ENCODE measurements around the gene TTC21A. TPM values are rescaled to one million over a fixed set of nuclear protein-coding genes. Genes with fewer than 3 reads are reported as not detected.
"Not testable (repeated sequence)": the region's sequence is repeated elsewhere in the genome, so short reads cannot be mapped to it uniquely, and the experiment has no call there.

Gene TTC21A
- total RNA-seq, 1 experiment from 2014 or later, result 0.40 TPM

DNA sequence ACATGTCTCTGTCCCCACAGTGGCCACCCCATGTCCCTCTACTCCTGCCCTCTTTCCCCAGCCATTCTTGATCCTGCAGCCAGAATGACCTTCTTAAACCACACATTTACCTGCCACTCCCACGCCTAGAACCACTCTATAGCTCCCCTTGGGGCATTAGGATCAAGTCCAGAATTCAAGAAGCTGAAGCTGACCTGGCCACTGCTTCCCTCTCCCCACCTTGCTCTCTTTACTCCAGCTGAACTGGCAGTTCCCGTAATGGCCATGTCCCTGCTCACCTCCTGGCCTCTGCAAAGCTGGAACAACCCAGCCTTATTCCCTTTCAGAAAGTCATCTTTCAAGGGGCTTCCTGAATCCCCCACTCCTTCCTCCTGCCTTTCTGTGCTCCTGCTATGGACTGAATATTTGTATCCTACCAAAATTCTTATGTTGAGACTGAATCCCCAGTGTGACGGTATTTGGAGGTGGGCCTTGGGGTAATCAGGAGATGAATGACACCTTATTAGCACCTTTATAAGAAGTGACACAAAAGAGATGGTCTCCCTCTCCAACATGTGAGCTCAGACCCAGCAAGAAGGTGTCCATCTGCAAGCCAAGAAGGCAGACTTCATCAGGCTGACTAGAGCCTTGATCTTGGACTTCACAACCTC lies 42.1 kb downstream of the TTC21A start:
- H3K4me3 ChIP-seq, result no peak overlapping the region
- DNase-seq, result no peak
- H3K27me3 ChIP-seq, result no peaks in the 10 kb centered on the region
- H3K9me3 ChIP-seq, result no peaks in the 10 kb centered on the region
- H3K36me3 ChIP-seq, result peaks cover 10% of the 10 kb centered on the region

DNA sequence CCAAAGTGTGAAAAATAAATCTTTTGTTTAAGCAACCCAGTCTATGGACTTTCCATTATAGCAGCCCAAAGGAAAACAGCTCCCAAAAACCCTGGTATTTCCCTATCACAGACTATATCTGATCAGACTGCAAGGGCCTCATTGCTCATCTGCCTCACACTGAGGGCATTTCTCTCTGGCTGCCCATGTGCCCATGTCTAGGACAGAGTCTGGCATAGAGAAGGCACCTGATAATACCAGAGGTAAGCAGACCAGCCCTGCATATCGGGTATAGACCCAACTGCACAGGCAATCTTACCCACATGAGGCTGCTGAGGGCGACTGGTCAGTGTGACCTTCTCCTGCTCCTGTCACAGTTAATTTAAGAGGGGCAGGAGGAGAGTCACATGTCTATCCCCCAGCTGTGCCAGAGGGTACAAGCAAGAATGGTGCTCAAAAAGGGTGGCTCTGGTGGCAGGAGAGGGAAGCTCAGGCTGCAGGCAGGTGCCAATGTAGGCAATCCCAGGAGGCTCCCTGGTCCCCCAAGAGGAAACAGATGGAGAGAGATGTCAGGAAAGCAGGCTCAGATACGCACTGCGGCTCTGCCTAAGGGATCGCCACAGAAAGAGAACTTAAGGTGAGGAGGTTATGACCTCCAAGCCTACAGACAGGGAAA lies 42.8 kb downstream of the TTC21A start:
- Histone ChIP-seq H3K27me3 (no peaks in the 10 kb centered on the region), H3K4me3 (0 out of 2 replicates have a peak overlapping the region, but pooled peaks have one; percentile 14), H3K36me3 (peaks cover 10% of the 10 kb centered on the region), H3K9me3 (no peaks in the 10 kb centered on the region)
- no peak for DNase-seq

DNA sequence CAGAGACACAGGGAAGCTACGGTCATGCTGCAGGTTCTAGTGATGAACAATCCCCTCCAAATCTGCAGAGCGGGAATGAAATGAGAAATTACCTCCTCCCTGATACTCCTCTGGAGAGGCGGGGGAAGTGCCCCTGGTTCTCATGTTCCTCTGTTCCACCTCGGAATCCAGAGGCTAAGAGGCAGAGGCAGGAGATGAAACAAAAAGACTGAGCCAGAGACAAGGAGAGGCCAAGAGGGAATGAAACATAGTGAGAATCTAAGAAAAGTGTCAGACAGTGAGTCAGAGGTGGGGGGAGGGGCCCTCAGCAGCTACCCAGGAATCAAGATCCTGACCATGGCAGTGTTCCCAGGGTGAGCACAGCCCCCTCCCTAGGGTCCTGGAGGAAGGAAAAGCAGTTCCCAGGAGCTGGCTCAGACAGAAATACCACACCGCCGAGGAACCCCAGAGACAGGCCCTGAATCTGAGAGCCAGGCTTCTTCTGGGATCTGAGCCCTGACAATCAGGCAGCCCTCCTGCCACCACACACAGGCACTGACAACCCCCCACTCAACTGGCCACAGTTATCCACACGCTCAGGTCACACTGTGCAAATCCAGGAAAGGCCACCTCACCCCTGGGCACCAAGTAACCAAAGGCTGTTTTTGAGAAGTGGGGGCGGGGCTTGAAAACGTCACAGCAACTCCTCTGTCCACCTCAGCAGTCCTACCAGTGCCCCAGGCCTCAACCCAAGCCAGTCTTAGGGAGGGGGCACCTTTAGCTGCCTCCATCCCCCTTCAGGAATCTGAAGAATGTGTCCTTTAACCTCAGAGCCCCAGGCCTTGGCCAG lies 43.5 kb downstream of the TTC21A start:
- peak overlapping the region; percentile 64 for H3K4me3 ChIP-seq
- no peaks in the 10 kb centered on the region for H3K9me3 ChIP-seq
- peak; percentile 93 for DNase-seq
- H3K36me3 ChIP-seq, result peaks cover 4% of the 10 kb centered on the region
- no peaks in the 10 kb centered on the region for H3K27me3 ChIP-seq

DNA sequence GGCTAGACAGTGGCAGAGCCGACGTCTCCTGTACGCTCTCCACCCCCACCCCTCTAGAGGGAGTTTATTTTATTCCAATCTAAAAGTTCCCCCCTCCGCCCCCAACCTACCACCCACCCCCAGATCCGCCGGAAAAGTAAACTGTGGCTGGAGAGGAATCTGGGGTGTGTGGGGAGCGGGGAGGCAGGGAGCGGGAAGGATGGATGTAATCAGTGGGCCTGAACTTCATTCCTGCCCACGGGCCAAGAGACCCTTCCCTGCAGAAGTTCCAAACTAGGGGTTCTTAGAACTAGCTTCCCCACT lies 46.4 kb downstream of the TTC21A start:
- DNase-seq, result no peak
- H3K4me3 ChIP-seq, result no peak overlapping the region; the same call in 1 of the 2 replicates
- H3K27me3 ChIP-seq, result no peaks in the 10 kb centered on the region
- no peaks in the 10 kb centered on the region for H3K36me3 ChIP-seq
- H3K9me3 ChIP-seq, result no peaks in the 10 kb centered on the region

DNA sequence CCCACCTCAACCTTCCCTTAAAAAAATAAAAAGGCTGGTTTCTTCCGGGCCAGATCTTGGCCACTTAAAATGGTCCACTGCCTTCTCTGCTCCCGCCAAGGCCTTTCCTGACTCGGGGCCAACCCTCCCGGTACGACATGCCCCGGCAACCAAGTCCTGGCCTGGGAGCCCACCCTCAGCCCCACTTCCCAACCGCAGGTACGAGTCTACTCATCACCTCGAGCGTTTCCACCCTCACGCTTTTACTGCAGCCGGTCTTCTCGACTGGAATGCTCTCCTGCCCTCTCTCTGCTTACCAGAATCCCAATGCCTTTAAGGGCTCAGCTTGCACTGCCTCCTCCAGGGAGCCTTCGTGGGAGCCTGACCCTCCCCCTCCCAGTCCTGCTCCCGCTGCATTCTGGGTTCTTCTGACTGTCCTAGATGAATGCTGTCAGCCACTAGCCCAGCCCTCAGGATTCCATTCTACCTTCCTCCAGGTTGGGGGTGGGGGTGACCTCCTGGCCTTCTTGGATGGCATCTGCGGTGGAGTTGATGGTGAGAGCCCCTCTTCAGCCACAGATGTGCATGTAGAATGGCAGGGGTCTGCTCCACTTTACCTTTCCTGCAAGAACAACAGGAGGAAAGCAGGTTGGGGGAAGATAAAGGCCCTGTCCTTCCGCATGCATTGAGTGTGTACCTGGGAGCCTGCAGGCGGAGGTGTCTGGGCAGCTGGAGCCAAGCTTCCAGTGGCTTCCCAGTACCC lies 47.0 kb downstream of the TTC21A start:
- DNase-seq, result peak; percentile 18
- no peaks in the 10 kb centered on the region for H3K27me3 ChIP-seq
- H3K36me3 ChIP-seq, result no peaks in the 10 kb centered on the region
- no peaks in the 10 kb centered on the region for H3K9me3 ChIP-seq
- H3K4me3 ChIP-seq, result no peak overlapping the region

DNA sequence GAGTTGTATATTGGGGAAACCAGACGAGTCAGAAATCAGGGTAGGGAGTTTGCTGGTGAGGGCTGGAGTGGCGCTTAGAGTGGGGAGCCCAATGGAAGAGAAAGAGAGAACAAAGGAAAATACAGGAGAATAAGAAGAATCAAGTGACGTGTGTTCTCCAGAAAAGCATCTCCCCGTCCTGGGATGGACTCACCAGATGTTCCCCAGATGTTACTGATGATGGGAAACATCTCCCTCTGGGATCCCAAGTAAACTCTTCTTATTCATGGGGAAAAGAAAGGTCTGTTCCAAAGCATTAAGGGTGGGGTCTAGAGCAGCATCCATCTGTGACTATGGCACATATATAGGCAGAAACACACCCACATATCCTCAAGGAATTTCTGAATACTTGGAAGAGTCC lies 48.9 kb downstream of the TTC21A start:
- no peaks in the 10 kb centered on the region for H3K36me3 ChIP-seq
- no peaks in the 10 kb centered on the region for H3K9me3 ChIP-seq
- no peaks in the 10 kb centered on the region for H3K27me3 ChIP-seq
- no peak overlapping the region for H3K4me3 ChIP-seq
- DNase-seq, result no peak

DNA sequence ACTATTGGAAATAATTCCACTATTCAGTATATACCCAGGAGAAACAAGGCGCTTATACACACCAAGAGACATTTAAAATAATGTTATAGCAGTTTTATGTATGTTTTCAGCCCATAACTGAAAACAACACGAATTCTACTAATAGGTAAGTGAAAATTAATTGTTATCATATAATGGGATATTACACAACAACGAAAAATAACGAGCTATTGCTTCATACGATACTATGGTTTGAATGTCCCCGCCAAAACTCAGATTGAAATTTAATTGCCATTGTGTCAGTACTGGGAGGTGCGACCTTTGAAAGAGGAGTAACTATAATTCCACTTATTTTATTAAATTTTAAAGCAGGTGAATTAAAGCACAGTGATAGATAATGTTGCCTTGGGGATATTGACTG lies 49.9 kb downstream of the TTC21A start:
- H3K4me3 ChIP-seq, result no peak overlapping the region
- no peaks in the 10 kb centered on the region for H3K36me3 ChIP-seq
- H3K9me3 ChIP-seq, result no peaks in the 10 kb centered on the region
- DNase-seq, result no peak
- H3K27me3 ChIP-seq, result no peaks in the 10 kb centered on the region

DNA sequence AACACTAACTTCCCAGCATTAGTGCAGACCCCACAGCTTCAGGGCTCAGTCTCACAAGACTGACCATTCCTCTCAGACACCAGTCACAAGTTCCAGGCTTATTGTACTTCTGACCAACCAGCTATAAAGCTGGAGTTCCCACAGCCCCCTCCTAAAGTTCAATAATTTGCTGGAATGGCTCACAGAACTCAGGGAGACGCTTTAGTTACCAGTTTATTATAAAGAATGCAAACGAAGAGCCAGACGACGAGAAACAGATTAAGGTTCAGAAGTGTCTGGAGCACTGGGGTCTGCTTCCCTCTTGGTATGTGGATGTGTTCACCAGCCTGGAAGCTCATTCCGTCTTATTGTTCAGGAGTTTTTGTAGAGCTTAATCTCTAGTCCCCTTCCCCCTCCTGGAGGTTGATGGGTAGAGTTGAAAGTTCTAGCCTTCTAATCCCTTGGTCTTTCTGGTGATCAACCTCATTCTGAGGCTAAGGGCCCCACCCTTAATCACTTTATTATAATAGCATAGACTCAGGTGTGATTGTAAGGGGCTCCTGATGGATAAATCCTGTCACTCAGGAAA lies 50.8 kb downstream of the TTC21A start:
- Histone ChIP-seq H3K9me3 (no peaks in the 10 kb centered on the region), H3K4me3 (no peak overlapping the region), H3K27me3 (no peaks in the 10 kb centered on the region), H3K36me3 (no peaks in the 10 kb centered on the region)
- DNase-seq, result no peak

DNA sequence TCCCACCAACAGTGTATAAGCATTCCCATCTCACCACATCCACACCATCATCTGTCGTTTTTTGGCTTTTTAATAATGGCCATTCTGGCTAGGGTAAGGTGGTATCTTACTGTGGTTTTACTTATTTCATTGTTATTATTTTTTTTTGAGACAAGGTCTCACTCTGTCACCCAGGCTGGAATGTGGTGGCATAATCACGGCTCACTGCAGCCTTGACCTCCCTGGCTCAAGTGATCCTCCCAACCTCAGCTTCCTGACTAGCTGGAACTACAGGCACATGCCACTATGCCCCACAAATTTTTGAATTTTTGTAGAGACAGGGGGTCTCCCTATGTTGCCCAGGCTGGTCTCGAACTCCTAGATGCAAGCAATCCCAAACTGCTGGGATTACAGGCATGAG lies 56.9 kb downstream of the TTC21A start:
- DNase-seq, result no peak
- Histone ChIP-seq H3K4me3 (no peak overlapping the region), H3K36me3 (no peaks in the 10 kb centered on the region), H3K9me3 (no peaks in the 10 kb centered on the region), H3K27me3 (no peaks in the 10 kb centered on the region)

DNA sequence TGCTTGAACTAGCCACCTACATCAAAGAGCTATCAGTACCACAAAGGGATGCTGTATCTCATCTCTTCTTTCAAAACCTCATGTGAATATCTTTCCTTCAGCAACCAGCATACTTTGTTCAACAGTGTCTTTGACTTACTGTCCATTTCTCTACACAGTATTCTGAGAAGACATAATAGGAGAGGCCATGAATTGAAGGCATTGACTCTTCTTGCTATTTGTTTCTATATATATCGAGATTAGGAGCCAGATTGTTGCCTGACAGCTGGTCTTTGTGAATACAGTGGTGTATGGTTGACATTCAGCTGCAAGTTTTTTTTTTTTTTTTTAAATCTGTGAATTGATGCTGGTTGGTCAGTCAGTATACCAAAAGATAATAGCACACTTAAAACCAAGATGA lies 58.0 kb downstream of the TTC21A start:
- Histone ChIP-seq H3K4me3 (no peak overlapping the region), H3K9me3 (no peaks in the 10 kb centered on the region), H3K27me3 (no peaks in the 10 kb centered on the region), H3K36me3 (no peaks in the 10 kb centered on the region)
- no peak for DNase-seq

DNA sequence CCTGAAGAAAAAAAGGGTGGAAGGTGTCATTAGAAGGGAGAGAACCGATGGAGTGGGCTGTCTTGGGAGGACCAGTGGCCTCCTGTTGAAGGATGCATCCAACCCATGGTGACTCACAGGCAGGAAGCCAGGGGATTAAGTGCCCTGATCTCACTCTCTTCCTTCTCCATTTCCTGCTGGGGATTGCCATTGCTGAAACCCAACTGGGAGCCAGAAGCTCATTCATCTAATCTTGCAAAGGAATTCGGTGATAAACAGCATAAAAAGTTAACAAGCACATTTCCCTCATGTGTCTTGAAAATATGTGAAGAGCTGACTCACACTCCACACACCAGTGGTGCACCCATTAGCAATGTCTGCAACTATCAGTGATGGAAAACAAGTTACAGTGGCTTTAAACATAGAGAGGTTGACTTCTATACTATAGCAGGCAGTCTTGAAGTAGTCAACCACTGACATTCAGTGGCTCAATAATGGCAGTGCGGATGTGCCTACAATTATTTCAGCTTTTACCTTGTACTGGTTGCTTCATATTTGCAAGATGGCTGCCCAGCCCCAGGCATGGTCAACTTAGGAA lies 58.7 kb downstream of the TTC21A start:
- peak; percentile 92 for DNase-seq
- no peaks in the 10 kb centered on the region for H3K36me3 ChIP-seq

DNA sequence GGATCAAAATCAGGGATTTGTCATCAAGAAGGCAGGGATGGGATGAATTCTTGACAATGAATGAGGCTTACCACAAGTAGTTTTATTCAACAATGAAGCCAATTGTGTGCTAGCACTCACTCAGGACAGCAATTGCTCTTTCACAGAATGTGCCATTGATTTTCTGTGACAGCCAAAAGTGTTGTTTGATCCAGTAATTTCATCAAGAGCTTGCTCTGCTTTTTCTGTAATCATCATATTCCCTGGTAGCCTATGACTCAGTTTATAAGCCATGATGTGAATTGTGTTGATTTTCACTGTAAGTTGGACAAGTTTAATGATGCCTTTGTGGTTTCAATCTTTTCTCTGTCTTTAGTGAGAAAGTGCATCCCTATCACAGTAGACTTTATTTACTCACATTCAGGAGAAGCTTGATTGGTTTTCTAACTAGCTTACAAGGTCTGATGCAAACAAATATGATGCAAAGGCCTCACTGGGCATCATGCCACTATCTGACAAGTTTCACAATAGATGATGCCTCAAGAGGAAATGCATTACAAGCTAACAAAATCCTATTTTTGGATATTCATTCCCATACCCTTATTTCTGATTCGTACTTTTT lies 59.6 kb downstream of the TTC21A start:
- DNase-seq, result peak; percentile 61
- no peaks in the 10 kb centered on the region for H3K9me3 ChIP-seq
- H3K36me3 ChIP-seq, result no peaks in the 10 kb centered on the region

More for the DNA sequence above, 58.7 kb downstream of the TTC21A start:
- Histone ChIP-seq H3K4me3 (no peak overlapping the region), H3K27me3 (no peaks in the 10 kb centered on the region), H3K9me3 (no peaks in the 10 kb centered on the region)

DNA sequence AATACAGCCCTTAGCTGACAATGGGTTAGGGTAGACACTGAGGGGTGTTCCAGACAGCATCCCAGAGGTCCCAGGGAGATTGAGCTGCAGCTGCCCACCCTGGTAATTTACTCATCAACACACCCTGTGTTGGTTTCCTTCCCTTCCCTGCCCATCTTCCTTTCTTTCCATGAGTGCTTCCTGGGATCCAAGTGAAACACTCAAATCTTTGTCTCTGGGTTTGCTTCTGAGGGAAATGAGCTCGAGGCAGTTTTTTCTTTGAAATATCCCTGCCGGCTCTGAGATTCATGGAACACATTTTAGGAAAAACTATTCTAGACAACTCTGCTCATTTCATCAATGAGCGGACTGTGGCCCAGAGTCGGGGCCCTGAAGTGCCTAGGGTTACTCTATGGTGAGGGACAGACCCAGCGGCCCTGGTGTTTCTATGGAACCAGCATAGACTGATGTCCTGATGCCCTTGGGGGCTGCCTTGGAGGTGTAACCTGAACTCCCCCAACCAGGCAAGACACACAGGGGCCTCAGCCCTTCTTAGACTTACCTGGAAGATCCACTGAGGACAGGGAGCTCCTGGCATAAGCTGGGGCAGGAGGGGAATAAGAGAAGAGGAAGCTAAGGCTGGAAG lies 60.8 kb downstream of the TTC21A start:
- Histone ChIP-seq H3K9me3 (no peaks in the 10 kb centered on the region), H3K4me3 (no peak overlapping the region), H3K36me3 (no peaks in the 10 kb centered on the region), H3K27me3 (no peaks in the 10 kb centered on the region)
- DNase-seq, result no peak

More for the DNA sequence above, 59.6 kb downstream of the TTC21A start:
- H3K27me3 ChIP-seq, result no peaks in the 10 kb centered on the region
- no peak overlapping the region for H3K4me3 ChIP-seq

DNA sequence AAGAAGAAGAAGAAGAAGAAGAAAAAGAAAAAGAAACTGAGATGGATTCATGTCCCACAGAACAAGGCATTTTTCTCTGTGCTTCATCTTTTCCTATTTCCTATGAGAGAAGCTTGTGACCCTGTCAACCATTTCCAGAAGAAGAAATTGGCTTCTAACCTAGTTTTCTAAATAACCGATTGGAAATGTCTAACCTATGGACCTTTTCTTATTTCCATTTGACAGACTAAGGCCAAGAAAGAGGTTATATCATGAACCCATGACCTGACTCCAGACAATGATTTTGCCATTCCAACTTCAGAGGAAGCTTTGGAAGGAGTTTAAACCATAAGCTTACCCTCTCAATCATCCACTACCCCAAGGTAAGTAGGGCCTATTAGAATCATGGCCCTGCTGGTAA lies 62.2 kb downstream of the TTC21A start:
- Histone ChIP-seq H3K36me3 (no peaks in the 10 kb centered on the region), H3K27me3 (no peaks in the 10 kb centered on the region), H3K4me3 (no peak overlapping the region), H3K9me3 (no peaks in the 10 kb centered on the region)
- DNase-seq, result no peak

DNA sequence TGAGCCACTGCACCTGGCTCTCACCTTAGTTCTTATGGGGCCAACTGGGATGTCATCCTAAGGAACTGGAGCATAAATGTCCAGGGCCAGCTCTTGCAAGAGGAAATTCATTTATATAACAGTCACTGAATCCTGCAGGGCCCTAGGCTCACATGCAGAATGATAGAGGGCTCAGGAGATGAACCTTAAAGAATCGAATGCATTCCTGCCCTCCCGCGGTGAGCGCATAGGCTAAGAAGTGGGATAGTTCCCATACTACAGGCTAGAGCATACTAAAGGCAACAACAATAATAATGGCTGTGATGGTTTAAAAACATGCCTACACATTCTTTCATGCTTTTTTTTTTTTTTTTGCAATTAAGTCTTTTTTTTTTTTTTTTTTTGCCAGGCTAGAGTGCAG lies 63.0 kb downstream of the TTC21A start:
- H3K4me3 ChIP-seq, result no peak overlapping the region
- no peak for DNase-seq
- no peaks in the 10 kb centered on the region for H3K27me3 ChIP-seq
- no peaks in the 10 kb centered on the region for H3K36me3 ChIP-seq
- H3K9me3 ChIP-seq, result no peaks in the 10 kb centered on the region

DNA sequence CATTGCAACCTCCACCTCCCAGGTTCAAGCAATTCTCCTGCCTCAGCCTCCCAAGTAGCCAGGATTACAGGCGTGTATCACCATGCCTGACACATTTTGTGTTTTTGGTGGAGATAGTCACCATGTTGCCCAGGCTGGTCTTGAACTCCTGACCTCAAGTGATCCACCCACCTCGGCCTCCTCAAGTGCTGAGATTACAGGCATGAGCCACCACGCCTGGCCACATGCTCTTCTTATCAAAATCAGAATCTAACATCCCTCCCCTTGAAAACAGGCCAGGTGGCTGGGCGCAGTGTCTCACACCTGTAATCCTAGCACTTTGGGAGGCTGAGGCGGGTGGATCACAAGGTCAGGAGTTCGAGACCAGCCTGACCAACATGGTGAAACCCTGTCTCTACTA lies 63.4 kb downstream of the TTC21A start:
- H3K36me3 ChIP-seq, H3K9me3 ChIP-seq, H3K4me3 ChIP-seq, H3K27me3 ChIP-seq, DNase-seq: not testable (repeated sequence)

Data from MG63 (cell line).